ENCODE results near the gene TPSG1.

DNA sequence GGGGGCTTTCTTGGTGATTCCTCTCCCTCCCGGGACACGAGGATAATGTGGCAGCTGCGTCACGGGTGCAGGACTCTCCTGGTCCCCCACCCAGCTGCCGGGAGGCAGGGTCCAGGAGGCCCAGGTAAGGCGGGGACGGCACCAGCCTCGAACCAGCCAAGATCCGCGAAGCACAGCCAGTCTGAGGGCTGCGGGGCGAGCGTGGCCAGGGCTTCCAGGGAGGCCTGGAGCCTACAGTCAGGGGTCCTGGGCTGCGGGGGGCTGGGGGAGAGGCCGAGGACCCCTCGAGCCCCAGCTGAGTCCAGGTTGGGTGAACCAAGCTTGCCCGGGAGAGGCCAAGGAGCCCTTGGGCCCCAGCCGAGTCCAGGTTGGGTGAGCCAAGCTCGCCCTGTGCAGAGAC, 40.8 kb upstream of the TPSG1 start:
- TF ChIP-seq POLR2A (IDR thresholded peaks at IDR 0.05) (no peak), POLR2AphosphoS5 (IDR thresholded peaks at IDR 0.05) (no peak), EP300 (IDR thresholded peaks at IDR 0.05) (no peak)
- TF ChIP-seq, protein P1, sequence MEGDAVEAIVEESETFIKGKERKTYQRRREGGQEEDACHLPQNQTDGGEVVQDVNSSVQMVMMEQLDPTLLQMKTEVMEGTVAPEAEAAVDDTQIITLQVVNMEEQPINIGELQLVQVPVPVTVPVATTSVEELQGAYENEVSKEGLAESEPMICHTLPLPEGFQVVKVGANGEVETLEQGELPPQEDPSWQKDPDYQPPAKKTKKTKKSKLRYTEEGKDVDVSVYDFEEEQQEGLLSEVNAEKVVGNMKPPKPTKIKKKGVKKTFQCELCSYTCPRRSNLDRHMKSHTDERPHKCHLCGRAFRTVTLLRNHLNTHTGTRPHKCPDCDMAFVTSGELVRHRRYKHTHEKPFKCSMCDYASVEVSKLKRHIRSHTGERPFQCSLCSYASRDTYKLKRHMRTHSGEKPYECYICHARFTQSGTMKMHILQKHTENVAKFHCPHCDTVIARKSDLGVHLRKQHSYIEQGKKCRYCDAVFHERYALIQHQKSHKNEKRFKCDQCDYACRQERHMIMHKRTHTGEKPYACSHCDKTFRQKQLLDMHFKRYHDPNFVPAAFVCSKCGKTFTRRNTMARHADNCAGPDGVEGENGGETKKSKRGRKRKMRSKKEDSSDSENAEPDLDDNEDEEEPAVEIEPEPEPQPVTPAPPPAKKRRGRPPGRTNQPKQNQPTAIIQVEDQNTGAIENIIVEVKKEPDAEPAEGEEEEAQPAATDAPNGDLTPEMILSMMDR (IDR thresholded peaks at IDR 0.05) = no peak
